HG02884 (cell line): ENCODE results near the gene ESR2.
"Not testable (repeated sequence)": the region's sequence is repeated elsewhere in the genome, so short reads cannot be mapped to it uniquely, and the experiment has no call there.

ENCODE experiments used
- ATAC-seq: cut with Tn5 transposase; IDR thresholded peaks from one replicate; pipeline ENCODE4 v1.9.1; 2021; ENCODE audit warnings: mild to moderate bottlenecking, moderate library complexity; ENCODE audit not compliant: unreplicated experiment

ESR2 gene

DNA sequence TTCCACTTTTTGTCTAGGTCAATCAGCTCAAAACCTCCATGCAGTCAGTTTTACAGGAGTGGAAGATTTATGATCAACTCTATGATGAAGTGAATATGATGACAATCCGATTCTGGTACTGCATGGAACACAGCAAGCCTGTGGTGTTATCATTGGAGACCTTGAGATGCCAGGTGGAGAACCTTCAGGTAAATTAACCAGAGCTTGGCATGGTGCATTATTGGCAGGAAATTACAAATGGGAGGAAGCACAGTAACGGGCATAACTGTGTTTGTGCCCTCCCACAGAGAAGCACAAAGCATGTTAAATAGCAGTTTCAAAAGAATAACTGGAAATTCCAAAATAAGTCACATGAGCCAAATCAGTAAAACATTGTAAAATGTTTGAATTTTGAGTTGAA, 135.6 kb downstream of the ESR2 start:
- ATAC-seq, result no peak

DNA sequence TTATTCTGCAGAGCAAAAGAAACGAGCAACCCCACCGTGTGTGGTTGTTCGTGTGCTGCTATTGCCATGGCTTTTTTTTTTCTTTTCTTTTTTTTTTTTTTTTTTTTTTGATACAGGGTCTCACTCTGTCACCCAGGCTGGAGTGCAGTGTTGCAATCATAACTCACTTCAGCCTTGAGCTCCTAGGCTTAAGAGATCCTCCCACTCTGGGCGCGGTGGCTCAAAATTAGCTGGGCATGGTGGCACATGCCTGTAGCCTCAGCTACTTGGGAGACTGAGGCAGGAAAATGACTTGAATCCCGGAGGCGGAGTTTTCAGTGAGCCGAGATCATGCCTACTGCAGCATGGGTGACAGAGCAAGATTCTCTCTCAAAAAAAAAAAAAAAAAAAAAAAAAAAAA, 144.2 kb downstream of the ESR2 start:
- no peak for ATAC-seq

DNA sequence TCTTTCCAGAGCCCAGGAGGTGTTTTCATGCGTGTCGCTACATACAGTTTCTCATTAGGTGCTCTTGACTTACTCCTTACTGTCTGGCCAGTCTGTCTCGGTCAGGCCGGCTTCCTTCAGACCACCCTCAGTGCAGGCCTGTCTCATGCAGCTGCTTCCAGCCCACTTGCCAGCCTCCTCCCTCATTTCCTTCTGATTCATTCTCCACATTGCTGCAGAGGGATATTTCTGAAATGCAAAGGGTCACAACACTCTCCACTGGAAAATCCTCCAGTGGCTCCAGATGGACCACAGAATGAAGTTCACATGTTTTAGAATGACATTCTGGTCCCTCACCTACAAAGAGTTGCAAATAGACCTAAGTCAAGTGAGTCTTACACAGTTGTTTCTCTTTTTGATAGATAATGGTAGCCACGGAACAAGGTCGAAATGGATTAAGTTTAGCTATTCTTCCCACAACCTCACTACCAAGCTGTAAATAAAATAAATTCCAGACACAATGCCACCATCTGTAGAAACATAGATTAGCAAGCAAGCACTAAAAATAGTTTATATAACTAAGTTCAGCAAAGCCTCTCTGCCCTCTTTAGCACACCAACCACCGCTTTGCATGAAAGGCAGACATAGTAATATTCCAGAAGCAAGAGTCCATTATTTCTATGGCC, 146.9 kb downstream of the ESR2 start:
- no peak for ATAC-seq

DNA sequence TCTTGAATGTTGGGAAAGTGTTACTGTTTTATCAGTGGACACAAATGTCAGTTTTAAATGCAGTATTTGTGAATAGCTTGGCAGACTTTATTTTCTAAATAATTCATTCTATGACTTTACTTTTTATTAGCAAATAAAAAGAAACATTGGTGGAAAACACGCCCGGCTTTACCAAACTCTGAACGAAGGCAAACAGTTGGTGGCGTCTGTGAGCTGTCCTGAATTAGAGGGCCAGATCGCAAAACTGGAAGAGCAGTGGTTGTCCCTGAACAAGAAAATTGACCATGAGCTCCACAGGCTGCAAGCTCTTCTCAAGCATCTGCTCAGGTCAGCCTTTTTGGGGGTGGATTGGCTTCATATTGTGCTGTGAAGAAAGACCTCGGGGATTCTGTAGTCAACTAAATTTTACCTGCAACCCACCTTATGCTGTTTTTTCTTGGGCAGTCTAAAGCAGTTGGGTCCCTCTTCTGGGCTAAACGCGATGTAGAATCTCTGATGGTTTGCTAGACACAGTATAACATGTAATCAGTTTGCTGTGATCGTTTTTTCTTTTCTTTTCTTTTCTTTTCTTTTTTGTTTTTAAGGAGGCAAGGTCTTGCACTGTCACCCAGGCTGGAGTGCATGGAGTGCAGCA, 156.4 kb downstream of the ESR2 start:
- no peak for ATAC-seq

DNA sequence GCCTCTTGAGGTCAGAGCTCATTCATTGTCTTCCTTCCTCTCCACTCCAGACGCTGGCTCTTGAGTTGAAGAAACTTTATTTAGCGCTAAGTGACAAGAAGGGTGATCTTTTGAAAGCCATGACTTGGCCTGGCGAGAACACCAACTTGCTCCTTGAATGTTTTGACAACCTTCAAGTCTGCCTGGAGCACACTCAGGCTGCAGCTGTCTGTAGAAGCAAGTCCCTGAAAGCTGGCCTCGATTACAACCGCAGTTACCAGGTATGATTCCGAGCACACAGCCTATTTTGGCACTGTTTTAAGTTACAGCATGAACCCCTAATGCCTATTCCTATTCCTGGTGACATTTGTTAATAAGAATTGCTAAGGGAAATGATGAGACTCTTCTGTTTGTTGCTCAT, 167.6 kb downstream of the ESR2 start:
- no peak for ATAC-seq

DNA sequence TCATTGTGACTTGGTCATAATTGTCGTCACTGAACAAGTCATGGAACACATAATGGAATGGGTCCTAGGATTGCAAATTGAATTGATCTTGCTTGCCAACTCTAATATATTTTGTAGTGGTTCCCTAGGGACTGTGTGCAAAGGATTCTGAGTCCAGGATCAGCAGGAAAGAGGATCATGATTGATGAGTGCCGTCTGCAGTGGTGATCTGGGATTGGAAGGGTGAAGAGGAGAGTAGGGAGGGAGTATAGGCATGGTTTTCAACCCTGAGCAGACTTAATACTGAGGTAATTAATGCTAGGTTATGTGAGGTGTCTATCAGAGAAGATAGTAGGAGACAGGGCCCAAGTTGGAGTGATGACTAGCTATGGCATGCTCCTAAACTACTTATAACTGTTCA, 168.9 kb downstream of the ESR2 start:
- no peak for ATAC-seq

DNA sequence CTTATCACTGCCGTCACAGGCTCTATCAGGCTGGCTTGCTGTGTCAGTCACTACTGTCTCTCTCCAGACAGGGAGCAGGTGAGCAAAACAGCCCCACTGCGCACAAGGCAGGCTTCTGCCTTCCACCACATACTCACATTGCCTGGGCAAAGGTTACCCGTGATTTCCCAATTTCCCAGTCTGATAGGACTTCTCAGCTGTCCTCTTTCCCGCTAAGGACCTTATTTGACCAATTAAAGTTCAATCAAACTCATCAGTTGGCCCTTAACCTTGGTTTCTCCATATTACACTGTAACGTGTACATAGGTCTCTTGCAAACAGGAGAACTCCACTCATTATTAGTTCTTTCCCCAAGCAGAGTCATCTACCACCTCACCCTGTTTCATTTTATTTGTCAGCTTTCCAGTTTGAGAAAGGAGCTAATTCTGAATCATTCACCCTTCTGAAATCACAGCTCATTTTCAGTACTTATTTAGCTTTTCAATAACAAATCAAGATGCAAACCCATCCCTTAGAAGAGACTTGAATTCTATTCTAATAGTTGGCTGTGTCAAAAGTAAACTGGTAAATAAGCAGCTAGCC, 170.8 kb downstream of the ESR2 start:
- ATAC-seq, result no peak

DNA sequence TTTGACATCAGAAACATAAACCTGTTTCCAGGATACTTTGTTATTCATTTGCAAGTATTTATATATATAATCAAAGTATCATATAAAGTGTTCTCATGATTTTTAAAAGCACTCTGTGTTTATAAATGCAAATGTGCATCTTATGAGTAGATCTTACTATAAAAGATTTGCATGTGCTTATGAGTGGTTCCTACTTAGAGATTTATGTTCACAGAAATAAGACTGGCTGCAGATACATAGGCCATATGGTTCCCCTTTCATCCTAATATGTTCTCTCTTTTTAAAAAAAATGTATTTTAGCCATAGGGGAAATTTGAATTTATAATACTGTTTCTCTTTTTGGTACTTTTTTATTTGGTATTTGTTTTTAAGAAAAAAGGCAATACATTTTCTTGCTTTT, 174.2 kb downstream of the ESR2 start:
- no peak for ATAC-seq

DNA sequence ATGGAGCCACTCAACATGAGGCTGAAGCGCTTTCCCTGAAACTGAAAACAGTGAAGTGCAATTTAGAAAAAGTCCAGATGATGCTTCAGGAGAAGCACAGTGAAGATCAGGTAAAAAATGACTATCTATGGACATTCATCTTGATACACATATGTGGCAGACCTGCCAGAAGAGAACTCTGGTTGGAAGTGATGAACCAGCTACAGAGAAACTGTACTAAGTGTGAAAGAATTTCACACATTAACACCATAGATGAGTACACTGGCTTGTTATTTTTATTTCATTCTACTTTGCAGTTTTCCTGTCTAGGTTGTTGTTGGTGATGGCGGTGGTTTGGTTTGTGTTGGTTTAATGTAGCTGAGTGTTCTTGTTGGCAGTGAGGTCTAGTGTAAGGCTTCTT, 174.7 kb downstream of the ESR2 start:
- no peak for ATAC-seq

DNA sequence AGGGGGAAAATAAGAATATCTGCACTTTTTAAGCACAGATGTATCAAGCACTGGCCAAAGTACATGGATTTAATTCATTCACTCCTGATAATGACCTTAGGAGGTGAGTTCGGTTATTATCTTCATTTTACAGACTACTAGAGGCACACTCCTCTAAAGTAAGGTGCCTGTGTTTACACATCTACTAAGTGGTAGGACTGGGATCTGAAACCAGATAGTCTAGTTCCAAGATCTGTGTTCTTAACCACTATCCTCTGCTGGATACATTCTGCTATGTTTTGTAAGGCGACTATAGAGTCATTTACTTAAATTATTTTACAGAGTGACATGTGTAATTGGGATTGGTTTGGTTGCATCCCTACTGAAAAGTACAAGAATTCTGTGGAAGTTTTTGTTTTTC, 175.3 kb downstream of the ESR2 start:
- no peak for ATAC-seq

DNA sequence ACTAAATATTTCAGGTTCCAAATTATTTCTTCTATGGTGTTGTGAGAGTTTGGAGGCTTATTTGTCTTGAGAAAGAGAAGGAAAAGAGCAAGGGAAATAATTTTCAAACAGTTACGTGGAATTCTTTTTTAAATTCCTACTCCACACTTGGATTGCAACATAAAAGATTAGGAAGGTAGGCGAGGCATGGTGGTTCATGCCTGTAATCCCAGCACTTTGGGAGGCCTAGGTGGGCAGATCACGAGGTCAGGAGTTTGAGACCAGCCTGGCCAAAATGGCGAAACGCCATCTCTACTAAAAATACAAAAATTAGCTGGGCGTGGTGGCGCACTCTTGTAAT, 175.8 kb downstream of the ESR2 start:
- not testable (repeated sequence) for ATAC-seq

DNA sequence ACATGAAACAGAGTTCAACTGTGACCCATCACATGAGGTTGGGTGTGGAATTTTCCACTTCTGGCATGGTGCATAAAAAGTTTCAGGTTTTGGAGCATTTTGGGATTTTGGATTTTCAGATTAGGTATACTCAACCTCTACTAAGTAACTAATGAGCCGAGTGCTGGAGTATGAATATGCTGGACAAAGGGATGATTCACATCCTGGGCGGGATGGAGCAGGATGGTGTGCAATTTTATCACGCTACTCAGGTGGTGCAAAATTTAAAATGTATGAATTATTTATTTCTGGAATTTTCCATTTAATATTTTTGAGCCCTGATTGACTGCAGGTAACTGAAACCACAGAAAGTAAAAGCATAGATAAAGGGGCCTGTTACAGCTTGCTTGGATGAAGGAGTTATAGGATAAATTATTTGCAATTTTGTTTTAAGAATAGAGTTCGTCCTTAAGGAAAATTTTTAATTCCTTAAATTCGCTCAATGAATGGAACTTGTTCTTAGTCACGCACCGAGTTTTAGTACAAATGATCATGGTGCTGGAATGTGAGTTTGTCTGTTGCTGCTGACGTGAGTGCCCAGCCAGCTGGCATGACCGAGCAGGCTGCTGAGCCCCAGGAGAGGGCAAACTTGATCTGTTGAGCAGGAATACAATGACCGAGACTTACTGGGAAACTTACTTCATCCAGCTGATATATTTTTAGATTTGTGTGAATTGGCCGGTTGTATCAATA, 176.3 kb downstream of the ESR2 start:
- no peak for ATAC-seq

DNA sequence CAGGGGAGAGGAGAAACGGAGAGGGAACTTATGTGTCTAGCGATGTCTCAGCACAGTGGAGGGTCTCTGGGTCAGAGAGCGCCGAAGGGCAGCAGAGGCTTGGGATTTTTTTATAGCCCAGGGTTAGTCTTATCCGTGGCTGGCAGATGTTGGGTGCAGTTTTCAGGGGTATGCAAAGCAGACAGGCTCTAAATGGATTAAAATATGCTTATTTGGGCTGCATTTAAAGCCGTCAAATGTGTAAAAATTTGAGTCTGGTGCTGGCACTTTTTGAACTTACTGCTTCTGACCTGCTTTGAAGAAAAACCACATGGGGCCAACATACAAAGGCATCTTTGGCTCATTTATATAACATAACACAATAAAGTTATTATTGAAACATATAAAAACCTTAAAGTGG, 178.8 kb downstream of the ESR2 start:
- no peak for ATAC-seq

DNA sequence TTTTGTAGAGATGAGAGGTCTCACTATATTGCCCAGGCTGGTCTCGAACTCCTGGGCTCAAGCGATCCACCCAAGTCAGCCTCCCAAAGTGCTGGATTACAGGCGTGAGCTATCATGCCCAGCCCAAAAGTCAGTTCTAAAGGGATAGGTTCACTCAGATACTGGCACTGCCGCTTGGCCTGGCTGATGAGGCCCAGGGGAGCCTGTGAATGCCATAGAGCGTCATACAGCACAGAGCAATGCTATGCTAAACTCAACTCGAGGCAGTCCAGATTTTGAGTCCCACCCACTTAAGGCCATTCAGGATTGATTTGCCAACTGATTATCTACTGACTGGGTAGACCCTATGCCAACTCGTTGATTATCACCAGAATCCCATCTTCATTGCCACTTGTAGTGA, 179.4 kb downstream of the ESR2 start:
- ATAC-seq, result no peak

DNA sequence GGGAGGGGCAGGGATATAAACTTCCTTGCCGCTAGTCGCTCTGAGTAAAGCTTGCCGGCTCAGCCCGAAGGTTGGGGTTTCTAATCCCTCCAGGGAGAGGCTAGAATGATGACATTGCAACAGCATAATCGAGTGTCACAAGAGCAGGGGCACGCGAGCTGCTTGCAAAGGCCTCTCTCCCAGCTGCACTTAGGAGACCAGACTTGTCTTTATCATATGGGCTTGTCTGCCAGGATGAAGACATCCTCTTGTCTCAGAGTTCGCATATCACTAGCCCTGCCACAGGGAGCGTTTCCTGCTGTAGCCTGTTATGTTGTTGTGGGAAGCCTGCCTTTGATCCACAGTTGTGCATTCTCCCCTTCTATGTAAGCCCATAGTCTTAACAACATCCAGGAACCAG, 180.0 kb downstream of the ESR2 start:
- ATAC-seq, result no peak

DNA sequence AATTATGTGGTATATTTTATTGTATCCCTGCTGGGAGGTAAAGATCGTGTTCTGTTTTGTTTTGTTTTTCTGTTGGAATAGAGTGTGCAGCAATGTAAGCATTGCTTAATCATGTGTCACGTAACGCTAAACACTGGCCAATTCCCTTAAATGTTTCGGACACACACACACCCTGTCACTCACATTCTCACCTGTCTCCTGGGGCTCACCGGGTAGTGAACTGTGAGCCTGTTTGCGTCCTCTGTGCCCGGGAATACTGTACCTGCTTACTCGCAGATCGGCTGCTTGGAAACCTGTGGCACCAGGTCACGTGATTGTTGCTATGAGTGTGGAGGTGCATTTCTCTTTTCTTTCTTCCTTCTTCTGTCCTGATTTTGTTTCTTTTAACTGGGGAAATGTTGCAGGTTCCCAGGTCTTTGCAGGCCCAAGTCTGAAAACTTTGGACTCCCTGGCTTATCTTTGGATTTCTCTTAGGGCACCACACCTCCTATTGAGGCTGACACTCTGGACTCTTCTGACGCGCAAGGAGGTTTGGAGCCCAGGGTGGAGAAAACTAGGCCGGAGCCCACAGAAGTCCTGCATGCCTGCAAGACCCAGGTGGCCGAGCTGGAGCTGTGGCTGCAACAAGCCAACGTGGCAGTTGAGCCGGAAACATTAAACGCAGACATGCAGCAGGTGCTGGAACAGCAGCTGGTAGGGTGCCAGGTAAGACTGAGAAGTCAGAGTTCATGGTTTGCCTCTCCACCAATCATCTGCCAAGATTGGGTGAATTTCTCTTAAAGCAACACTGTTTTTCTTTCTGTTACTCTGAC, 181.1 kb downstream of the ESR2 start:
- no peak for ATAC-seq

DNA sequence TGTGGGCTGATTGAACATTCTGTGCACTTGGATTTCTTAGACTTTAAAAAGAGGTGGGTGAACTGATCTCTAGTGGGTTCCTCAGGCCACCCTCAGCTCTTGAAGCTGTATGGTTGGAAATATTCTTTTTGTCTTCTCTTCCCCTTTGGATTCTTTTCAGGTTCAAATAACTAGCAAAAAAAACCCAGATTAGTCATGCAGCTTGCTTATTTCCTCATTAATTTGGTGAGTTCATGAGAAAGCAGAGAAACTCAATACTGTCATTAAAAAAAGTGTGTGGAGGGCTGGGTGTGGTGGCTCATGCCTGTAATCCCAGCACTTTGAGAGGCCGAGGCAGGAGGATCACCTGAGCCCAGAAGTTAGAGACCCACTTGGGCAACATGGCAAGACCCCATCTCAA, 183.4 kb downstream of the ESR2 start:
- ATAC-seq, result no peak

DNA sequence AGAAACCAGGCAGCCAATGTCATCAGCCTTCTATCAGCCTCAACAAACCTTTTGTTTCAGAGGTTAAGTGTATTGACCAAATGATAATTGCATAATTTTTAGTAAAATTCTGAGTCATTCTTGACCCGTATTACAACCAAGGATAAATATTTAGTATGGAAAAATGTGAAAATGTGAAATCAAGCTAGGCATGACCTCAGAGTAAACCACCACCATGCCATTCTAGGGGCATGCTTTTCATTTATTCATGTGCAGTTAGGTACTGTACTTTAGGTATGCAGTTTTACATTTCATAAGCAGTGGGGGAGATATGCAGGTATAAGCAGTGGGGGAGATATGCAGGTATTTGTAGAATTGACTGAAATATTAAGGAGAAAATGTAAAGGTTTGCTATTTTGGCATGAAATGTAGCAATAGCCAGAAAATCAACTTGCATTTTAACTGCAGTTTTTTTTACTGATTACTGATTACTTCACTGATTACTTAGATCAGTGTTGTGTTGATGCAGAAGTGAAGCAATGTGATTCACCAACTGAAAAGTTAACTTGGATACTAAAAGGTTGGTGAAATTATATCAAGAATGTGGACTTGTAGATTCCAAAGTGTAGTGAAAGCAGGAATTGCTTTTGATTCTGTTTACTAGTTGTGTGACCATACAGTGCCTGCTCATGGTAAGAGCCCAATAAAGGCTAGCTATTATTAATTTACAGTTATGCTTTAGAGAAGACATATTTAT, 184.2 kb downstream of the ESR2 start:
- ATAC-seq, result no peak

DNA sequence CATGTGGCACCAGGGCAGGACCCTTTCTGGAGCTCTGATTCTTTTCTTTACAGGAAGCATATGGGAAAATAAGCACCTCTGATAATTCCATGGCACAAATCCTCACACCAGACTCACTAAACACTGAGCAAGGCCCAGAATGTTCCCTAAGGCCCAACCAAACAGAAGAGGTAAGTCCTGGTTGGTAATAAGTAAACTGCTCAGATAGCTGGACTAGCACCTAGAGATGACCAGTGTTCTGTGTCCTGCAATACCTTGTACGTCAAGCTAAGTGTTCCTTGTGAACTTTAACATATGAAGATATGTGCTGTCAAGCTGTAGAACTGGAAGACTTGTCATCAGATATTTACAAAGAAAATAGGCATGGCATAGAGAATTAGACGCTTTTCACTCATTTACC, 186.7 kb downstream of the ESR2 start:
- ATAC-seq, result no peak

DNA sequence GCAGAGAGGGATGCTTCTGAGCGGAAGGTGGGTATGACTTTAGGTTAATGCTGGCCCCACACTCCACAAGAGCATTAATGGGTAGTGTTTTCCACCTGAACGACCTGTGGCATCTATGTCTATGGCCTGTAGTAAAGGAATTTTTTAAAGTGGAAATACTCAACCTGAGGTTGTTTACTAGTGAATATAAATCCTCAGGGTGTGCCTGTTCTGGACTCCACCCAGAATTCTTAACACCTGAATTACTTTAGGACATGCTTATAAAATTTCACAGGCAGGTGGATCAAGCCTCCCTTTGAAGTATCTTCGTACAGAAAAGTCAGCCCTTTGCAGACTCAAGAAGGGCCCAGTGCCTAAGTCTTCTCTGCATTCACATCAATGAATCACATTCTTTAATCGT, 196.1 kb downstream of the ESR2 start:
- no peak for ATAC-seq

DNA sequence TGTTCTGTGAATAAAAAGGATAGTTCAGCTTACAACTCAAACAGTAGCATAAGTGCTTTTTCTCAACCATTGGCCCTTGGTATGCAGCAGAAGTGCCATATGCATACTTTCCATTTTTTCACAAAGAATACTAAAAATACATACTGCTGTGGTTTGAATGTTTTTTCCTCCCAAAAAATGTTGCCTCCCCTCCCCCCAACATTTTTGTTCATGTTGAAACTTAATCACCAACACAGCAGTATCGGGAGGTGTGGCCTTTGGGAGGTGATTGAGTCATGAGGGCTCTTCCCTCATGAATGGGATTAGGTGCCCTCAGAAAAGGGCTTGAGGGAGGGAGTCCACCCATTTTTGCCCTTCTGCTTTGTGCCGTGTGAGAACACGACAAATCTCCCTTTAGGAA, 198.6 kb downstream of the ESR2 start:
- ATAC-seq, result no peak
